Measurements from ENCODE around the gene CRMP1.

GRCh38 chr4:5826437-5827107 lies 66.3 kb downstream of the CRMP1 start:
- TF ChIP-seq POLR2A (IDR thresholded peaks at IDR 0.05; ENCODE audit: low read length), result no peak
- no peak for TF ChIP-seq GATA1 (IDR thresholded peaks at IDR 0.05; ENCODE audit: low read depth, low read length)

All from erythroblast (primary cell).